IMR-90 (cell line): ENCODE measurements around the gene C1QTNF12. TPM values are rescaled to one million over a fixed set of nuclear protein-coding genes. Genes with fewer than 3 reads are reported as not detected.

ENCODE experiments used
- ATAC-seq: fragments of 200-7000 bp; cut with Tn5 transposase; 2 replicates; pipeline ENCODE4 v1.9.1; 2020; ENCODE audit warnings: low read depth, mild to moderate bottlenecking, moderate library complexity
- BruUV-seq: library from RNA; stranded (reverse); fragments of 400-500 nt; replicated peaks from 2 replicates; lab custom pipeline; 2021; lab: Mats Ljungman, UMichigan
- CTCF ChIA-PET: fragments of 300-600 bp; formaldehyde crosslinking; extraction: SDS; loops from one replicate; lab custom pipeline; 2021; ENCODE audit warnings: antibody characterized with exemption; lab: Yijun Ruan, JAX
- POLR2A ChIA-PET: fragments of 300-600 bp; sonication (Branson Sonifier 250); formaldehyde crosslinking; loops from one replicate; lab custom pipeline; 2022; ENCODE audit warnings: antibody characterized with exemption; ENCODE audit not compliant: unreplicated experiment; lab: Charles Lee
- DNase-seq: peaks from one replicate; pipeline ENCODE4 v3.0.0; 2013
- H2AFZ ChIP-seq: replicated peaks from 2 replicates; pipeline ENCODE3; 2013; ENCODE audit warnings: low read length, mild to moderate bottlenecking; ENCODE audit not compliant: poor library complexity
- H2AK5ac ChIP-seq: 2 replicates; pipeline ENCODE4 v1.6.1; 2013; ENCODE audit warnings: low read depth, low read length, inconsistent platforms
- H2AK9ac ChIP-seq: replicated peaks from 2 replicates; pipeline ENCODE3; 2013; ENCODE audit warnings: mild to moderate bottlenecking, low read depth, low read length, moderate library complexity; ENCODE audit not compliant: poor library complexity
- H2BK120ac ChIP-seq: 2 replicates; pipeline ENCODE4 v1.6.1; 2013; ENCODE audit warnings: low read depth, low read length, inconsistent platforms
- H2BK15ac ChIP-seq: 3 replicates; pipeline ENCODE4 v1.6.1; 2013; ENCODE audit warnings: low read depth, low read length, inconsistent platforms
- H2BK20ac ChIP-seq: 2 replicates; pipeline ENCODE4 v1.6.1; 2013; ENCODE audit warnings: low read depth, mild to moderate bottlenecking, inconsistent platforms, low read length, moderate library complexity
- H2BK5ac ChIP-seq: 2 replicates; pipeline ENCODE4 v1.6.1; 2013; ENCODE audit warnings: mild to moderate bottlenecking, low read depth, low read length, inconsistent platforms; ENCODE audit not compliant: poor library complexity, severe bottlenecking
- H3K14ac ChIP-seq: replicated peaks from 2 replicates; pipeline ENCODE4 v1.6.1; 2013; ENCODE audit warnings: low read depth, low read length, inconsistent platforms
- H3K18ac ChIP-seq: 2 replicates; pipeline ENCODE4 v1.6.1; 2013; ENCODE audit warnings: low read depth, low read length, control low read depth
- H3K23ac ChIP-seq: 2 replicates; pipeline ENCODE4 v1.6.1; 2013; ENCODE audit warnings: low read depth, low read length, inconsistent platforms
- H3K27ac ChIP-seq: 2 replicates; pipeline ENCODE4 v1.5.1; 2013; ENCODE audit warnings: mild to moderate bottlenecking, control low read depth, low read length; ENCODE audit not compliant: insufficient read depth
- H3K27me3 ChIP-seq: 2 replicates; pipeline ENCODE4 v1.6.1; 2013; ENCODE audit warnings: low read length; ENCODE audit not compliant: control insufficient read depth, insufficient read depth
- H3K36me3 ChIP-seq: 2 replicates; pipeline ENCODE4 v1.6.1; 2013; ENCODE audit warnings: low read length, mixed read lengths; ENCODE audit not compliant: control insufficient read depth, insufficient read depth
- H3K4ac ChIP-seq: 2 replicates; pipeline ENCODE4 v1.6.1; 2013; ENCODE audit warnings: low read depth, low read length, inconsistent platforms
- H3K4me1 ChIP-seq: 2 replicates; pipeline ENCODE4 v1.6.1; 2013; ENCODE audit warnings: low read length, mixed read lengths; ENCODE audit not compliant: control insufficient read depth, insufficient read depth
- H3K4me2 ChIP-seq: 2 replicates; pipeline ENCODE4 v1.6.1; 2013; ENCODE audit warnings: low read depth, mild to moderate bottlenecking, control low read depth, low read length, moderate library complexity
- H3K4me3 ChIP-seq: 2 replicates; pipeline ENCODE4 v1.5.1; 2013; ENCODE audit warnings: low read depth, mild to moderate bottlenecking, control low read depth, low read length, moderate library complexity; ENCODE audit not compliant: insufficient read depth
- H3K56ac ChIP-seq: 2 replicates; pipeline ENCODE4 v1.6.1; 2013; ENCODE audit warnings: low read length, inconsistent platforms; ENCODE audit not compliant: insufficient read depth; ENCODE audit errors: extremely low read depth
- H3K79me1 ChIP-seq, 2 experiments: 2 replicates each; pipeline ENCODE4 v1.6.1; 2013; ENCODE audit warnings: low read length in 2 of 2, inconsistent platforms in 1 of 2, low read depth in 1 of 2
- H3K9ac ChIP-seq: 2 replicates; pipeline ENCODE4 v1.6.1; 2013; ENCODE audit warnings: low read depth, low read length, control low read depth
- H3K9me1 ChIP-seq: 2 replicates; pipeline ENCODE4 v1.6.1; 2013; ENCODE audit warnings: low read length, inconsistent platforms; ENCODE audit not compliant: insufficient read depth
- H3K9me3 ChIP-seq: 2 replicates; pipeline ENCODE4 v1.6.1; 2013; ENCODE audit warnings: low read length; ENCODE audit not compliant: control insufficient read depth, insufficient read depth
- H4K20me1 ChIP-seq: 2 replicates; pipeline ENCODE4 v1.6.1; 2013; ENCODE audit warnings: low read length, inconsistent platforms; ENCODE audit not compliant: insufficient read depth
- H4K5ac ChIP-seq: 2 replicates; pipeline ENCODE4 v1.6.1; 2013; ENCODE audit warnings: mild to moderate bottlenecking, low read depth, low read length, control low read depth
- H4K8ac ChIP-seq, 2 experiments: 2 replicates each; pipeline ENCODE4 v1.6.1; 2013; ENCODE audit warnings: low read depth in 2 of 2, low read length in 2 of 2, control low read depth in 1 of 2, inconsistent platforms in 1 of 2
- H4K91ac ChIP-seq: 2 replicates; pipeline ENCODE4 v1.6.1; 2013; ENCODE audit warnings: low read depth, low read length, inconsistent platforms; ENCODE audit not compliant: insufficient read depth
- BHLHE40 ChIP-seq: fragments of 150-350 bp; IDR thresholded peaks from 2 replicates; pipeline ENCODE4 v1.6.1; 2016; ENCODE audit warnings: mild to moderate bottlenecking, low read depth, low read length
- CEBPB ChIP-seq: IDR thresholded peaks from 2 replicates; pipeline ENCODE4 v1.6.1; 2012; ENCODE audit warnings: low read depth, low read length, improper control_type of control experiment
- CHD1 ChIP-seq: IDR thresholded peaks from 2 replicates; pipeline ENCODE4 v1.6.1; 2012; ENCODE audit warnings: low read depth, low read length, improper control_type of control experiment
- CTCF ChIP-seq: conservative IDR thresholded peaks from 2 replicates; pipeline ENCODE4 v1.5.1; 2012; ENCODE audit warnings: mild to moderate bottlenecking, low read depth, low read length, improper control_type of control experiment
- ELK1 ChIP-seq: fragments of 150-350 bp; IDR thresholded peaks from 2 replicates; pipeline ENCODE4 v1.6.1; 2016; ENCODE audit warnings: low read depth, mild to moderate bottlenecking, low read length, moderate library complexity, borderline replicate concordance
- FOS ChIP-seq: fragments of 150-350 bp; IDR thresholded peaks from 2 replicates; pipeline ENCODE4 v1.6.1; 2016; ENCODE audit warnings: low read depth, low read length
- MAFK ChIP-seq: IDR thresholded peaks from 2 replicates; pipeline ENCODE4 v1.6.1; 2012; ENCODE audit warnings: low read depth, low read length, improper control_type of control experiment
- MAZ ChIP-seq: IDR thresholded peaks from 2 replicates; pipeline ENCODE4 v1.6.1; 2012; ENCODE audit warnings: low read depth, mild to moderate bottlenecking, low read length, improper control_type of control experiment, moderate library complexity, borderline replicate concordance
- MXI1 ChIP-seq: IDR thresholded peaks from 2 replicates; pipeline ENCODE4 v1.6.1; 2012; ENCODE audit warnings: low read depth, mild to moderate bottlenecking, low read length, moderate library complexity, borderline replicate concordance
- NFE2L2 ChIP-seq: fragments of 150-350 bp; IDR thresholded peaks from 2 replicates; pipeline ENCODE4 v1.6.1; 2016; ENCODE audit warnings: low read depth, mild to moderate bottlenecking, low read length
- POLR2A ChIP-seq: IDR thresholded peaks from 2 replicates; pipeline ENCODE4 v1.6.1; 2012; ENCODE audit warnings: mild to moderate bottlenecking, low read depth, low read length
- RAD21 ChIP-seq: IDR thresholded peaks from 2 replicates; pipeline ENCODE4 v1.6.1; 2012; ENCODE audit warnings: low read length, improper control_type of control experiment
- RCOR1 ChIP-seq: IDR thresholded peaks from 2 replicates; pipeline ENCODE4 v1.6.1; 2012; ENCODE audit warnings: mild to moderate bottlenecking, low read length, improper control_type of control experiment; ENCODE audit not compliant: insufficient replicate concordance
- RFX5 ChIP-seq: IDR thresholded peaks from 2 replicates; pipeline ENCODE4 v1.8.0; 2012; ENCODE audit warnings: low read depth, mild to moderate bottlenecking, low read length, moderate library complexity
- SMC3 ChIP-seq: fragments of 150-350 bp; IDR thresholded peaks from 2 replicates; pipeline ENCODE4 v1.6.1; 2016; ENCODE audit warnings: low read depth, mild to moderate bottlenecking, antibody characterized with exemption, low read length, moderate library complexity
- WGBS, 2 experiments: methylation state at CpG; one replicate each; pipeline versions ENCODE4 v1.1.5 to v1.1.7; 2013; ENCODE audit warnings: missing lambda C conversion rate in 2 of 2; ENCODE audit not compliant: insufficient read length in 1 of 2; ENCODE audit errors: extremely low coverage in 2 of 2; 5-methylcytosine and 5-hydroxymethylcytosine counted together
- dilution Hi-C: fragments of 300-500 bp; cut with HindIII; formaldehyde crosslinking; loops from one replicate; pipeline ENCODE4 v1.14.3; 2018; ENCODE audit warnings: low sequenced_read_pairs; ENCODE audit not compliant: unreplicated experiment
- in situ Hi-C: fragments of 300-500 bp; cut with MboI; formaldehyde crosslinking; loops from 3 replicates; pipeline ENCODE4 v1.14.3; 2019; ENCODE audit warnings: low sequenced_read_pairs, inconsistent platforms, mixed read lengths
- intact Hi-C: fragments of 100-400 bp; cut with micrococcal nuclease; formaldehyde crosslinking; loops from 2 replicates; pipeline ENCODE4 v1.10.0; 2022
- polyA plus RNA-seq, 3 experiments: library from polyadenylated mRNA; depleted of rRNA; stranded (reverse); fragments of >200 nt; gene quantifications; 2 replicates each; pipeline ENCODE4 v1.2.3, GENCODE V29; 2012; ENCODE audit warnings: low replicate concordance in 1 of 3
- total RNA-seq: library from RNA; depleted of rRNA; stranded (reverse); fragments of >200 nt; gene quantifications from 2 replicates; pipeline ENCODE4 v1.2.3, GENCODE V29; 2012
- TF ChIP-seq, protein P1 (sequence below): fragments of 150-350 bp; IDR thresholded peaks from 2 replicates; pipeline ENCODE4 v1.6.1; 2017; ENCODE audit warnings: mild to moderate bottlenecking, antibody characterized with exemption, low read length, low read depth

The C1QTNF12 gene
- total and polyA plus RNA-seq, 2 of the 4 experiments (the other 2 are of a cell fraction), result 0.36 to 1.1 TPM

DNA sequence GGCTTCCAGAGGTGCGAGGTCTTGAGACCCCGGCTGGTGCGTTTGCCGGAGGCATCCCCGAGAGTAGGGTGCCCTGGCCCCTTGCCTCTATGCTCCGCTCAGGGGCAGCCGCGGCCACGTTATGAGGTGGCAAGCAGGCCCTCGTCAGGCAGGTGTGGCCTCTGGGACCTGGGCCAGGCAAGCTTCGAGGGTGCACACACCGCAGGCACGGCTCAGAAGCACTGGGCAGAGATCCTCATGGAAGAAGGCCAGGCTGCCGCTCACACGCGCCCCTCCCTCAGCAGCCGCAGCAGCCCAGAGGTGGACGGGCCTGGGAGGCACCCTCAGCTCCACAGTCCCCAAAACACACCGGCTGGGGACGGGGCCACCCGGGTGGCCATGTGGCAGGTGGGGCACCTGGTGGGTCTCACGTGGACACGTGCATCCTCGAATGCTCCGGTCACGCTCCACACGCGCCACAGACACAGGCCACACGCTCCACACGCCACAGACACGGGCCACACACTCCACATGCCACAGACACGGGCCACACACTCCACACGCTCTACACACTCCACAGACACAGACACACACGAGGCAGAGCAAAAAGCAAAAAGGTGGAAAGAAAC lies 21.2 kb downstream of the C1QTNF12 start:
- Histone ChIP-seq H2AK5ac (no peak overlapping the region), H4K91ac (no peak overlapping the region), H3K9me1 (peaks cover 15% of the 10 kb centered on the region), H2BK120ac (no peak overlapping the region), H3K4me2 (no peak overlapping the region), H3K23ac (no peak overlapping the region), H2BK20ac (no peak overlapping the region), H4K20me1 (peaks cover 64% of the 10 kb centered on the region), H3K4me1 (peaks cover 6% of the 10 kb centered on the region; the same call in 1 of the 2 replicates), H3K14ac (no peak overlapping the region), H3K27ac (no peak overlapping the region), H3K79me1 (peaks cover 11 to 61% of the 10 kb centered on the region in 2 experiments; a peak in 3 of 4 replicates), H2AK9ac (no peak overlapping the region), H3K4ac (no peak overlapping the region), H4K5ac (no peak overlapping the region), H3K27me3 (no peaks in the 10 kb centered on the region), H3K9me3 (no peaks in the 10 kb centered on the region), H3K4me3 (no peak overlapping the region), H3K18ac (no peak overlapping the region), H3K56ac (no peak overlapping the region), H3K9ac (no peak overlapping the region), H4K8ac (no peak overlapping the region), H2BK15ac (no peak overlapping the region), H2BK5ac (no peak overlapping the region), H2AFZ (no peak overlapping the region), H3K36me3 (peaks cover 70% of the 10 kb centered on the region)
- dilution Hi-C loops, result no loop called here
- ChIA-PET CTCF (no interaction called here), POLR2A (no interaction called here)
- no peak for ATAC-seq
- intact Hi-C loops, result no loop called here
- WGBS, 2 experiments, result 98% methylated on average over 16 of the region's 34 CpGs; no CpG with 5 or more reads in 1 of the 2 experiments
- no peak for DNase-seq
- no TSS peak for BruUV-seq
- no peak for TF ChIP-seq MAZ
- TF ChIP-seq ELK1, result no peak
- TF ChIP-seq CTCF, result no peak
- TF ChIP-seq, protein P1, sequence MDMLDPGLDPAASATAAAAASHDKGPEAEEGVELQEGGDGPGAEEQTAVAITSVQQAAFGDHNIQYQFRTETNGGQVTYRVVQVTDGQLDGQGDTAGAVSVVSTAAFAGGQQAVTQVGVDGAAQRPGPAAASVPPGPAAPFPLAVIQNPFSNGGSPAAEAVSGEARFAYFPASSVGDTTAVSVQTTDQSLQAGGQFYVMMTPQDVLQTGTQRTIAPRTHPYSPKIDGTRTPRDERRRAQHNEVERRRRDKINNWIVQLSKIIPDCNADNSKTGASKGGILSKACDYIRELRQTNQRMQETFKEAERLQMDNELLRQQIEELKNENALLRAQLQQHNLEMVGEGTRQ, result no peak
- TF ChIP-seq BHLHE40, result no peak
- TF ChIP-seq RCOR1, result no peak
- TF ChIP-seq RAD21, result no peak
- no peak for TF ChIP-seq NFE2L2
- no peak for TF ChIP-seq POLR2A
- no peak for TF ChIP-seq SMC3
- no peak for TF ChIP-seq RFX5
- TF ChIP-seq MAFK, result no peak
- TF ChIP-seq MXI1, result no peak
- TF ChIP-seq CEBPB, result no peak
- TF ChIP-seq FOS, result no peak
- no peak for TF ChIP-seq CHD1
- in situ Hi-C loops, result no loop called here
